T-helper 9 cell (primary cell): ENCODE results near the gene SNX3.
"Not testable (repeated sequence)": the region's sequence is repeated elsewhere in the genome, so short reads cannot be mapped to it uniquely, and the experiment has no call there.

Source experiments
- DNase-seq: peaks from one replicate; pipeline ENCODE4 v3.0.0-alpha.2; 2020
- total RNA-seq, 2 donors: gene quantifications; one replicate each; lab custom pipeline; 2026; lab: John Stamatoyannopoulos, UW

The SNX3 gene
- total RNA-seq = 43.0 to 74.4 reads per million in 2 donors

- peak; percentile 77 for DNase-seq
Measured at GRCh38 chr6:108260809-108261569, at the start of gene SNX3. TSS of gene SNX3 (minus strand) at chr6:108261040. CDS start at chr6:108260921, 119 bp downstream.

GRCh38 chr6:108309844-108310243 is 49.0 kb upstream of the SNX3 start:
- DNase-seq = no peak

GRCh38 chr6:108308641-108309040 is 47.8 kb upstream of the SNX3 start:
- DNase-seq = not testable (repeated sequence)

- no peak for DNase-seq
Measured at GRCh38 chr6:108304646-108305045, 43.8 kb upstream of the SNX3 start.

- no peak for DNase-seq
Measured at GRCh38 chr6:108302386-108302785, 41.5 kb upstream of the SNX3 start.

- no peak for DNase-seq
Measured at GRCh38 chr6:108295676-108296075, 34.8 kb upstream of the SNX3 start.

- peak; percentile 85 for DNase-seq
Measured at GRCh38 chr6:108294727-108295625, 34.1 kb upstream of the SNX3 start, which contains the start of gene AFG1L. TSS of gene AFG1L (plus strand) at chr6:108295054. CDS start at chr6:108295080, 26 bp downstream.

- no peak for DNase-seq
Measured at GRCh38 chr6:108294297-108294726, 33.5 kb upstream of the SNX3 start.

- no peak for DNase-seq
Measured at GRCh38 chr6:108293527-108294296, 32.9 kb upstream of the SNX3 start.

- not testable (repeated sequence) for DNase-seq
Measured at GRCh38 chr6:108292561-108292960, 31.7 kb upstream of the SNX3 start.

- DNase-seq = no peak
Measured at GRCh38 chr6:108291091-108291490, 30.3 kb upstream of the SNX3 start.

GRCh38 chr6:108288742-108289141 is 27.9 kb upstream of the SNX3 start:
- DNase-seq = no peak

GRCh38 chr6:108287373-108287772 is 26.5 kb upstream of the SNX3 start:
- no peak for DNase-seq

- DNase-seq = no peak
Measured at GRCh38 chr6:108286366-108286765, 25.5 kb upstream of the SNX3 start.

- DNase-seq = no peak
Measured at GRCh38 chr6:108285381-108285780, 24.5 kb upstream of the SNX3 start.

- no peak for DNase-seq
Measured at GRCh38 chr6:108277831-108278230, 17.0 kb upstream of the SNX3 start.

GRCh38 chr6:108277295-108277694 is 16.5 kb upstream of the SNX3 start:
- DNase-seq = no peak

GRCh38 chr6:108275976-108276375 is 15.1 kb upstream of the SNX3 start:
- no peak for DNase-seq

GRCh38 chr6:108274546-108274945 is 13.7 kb upstream of the SNX3 start:
- DNase-seq = no peak

GRCh38 chr6:108269955-108270354 is 9.1 kb upstream of the SNX3 start:
- DNase-seq = not testable (repeated sequence)

- no peak for DNase-seq
Measured at GRCh38 chr6:108268845-108269244, 8.0 kb upstream of the SNX3 start.

- DNase-seq = no peak
Measured at GRCh38 chr6:108263371-108263770, 2.5 kb upstream of the SNX3 start.
